ENCODE results near the gene AKAP13.
"Not testable (repeated sequence)": the region's sequence is repeated elsewhere in the genome, so short reads cannot be mapped to it uniquely, and the experiment has no call there.

The AKAP13 gene

GRCh38 chr15:85348048-85348766 lies 32.2 kb upstream of the AKAP13 start:
- DNase-seq = not testable (repeated sequence)

DNA sequence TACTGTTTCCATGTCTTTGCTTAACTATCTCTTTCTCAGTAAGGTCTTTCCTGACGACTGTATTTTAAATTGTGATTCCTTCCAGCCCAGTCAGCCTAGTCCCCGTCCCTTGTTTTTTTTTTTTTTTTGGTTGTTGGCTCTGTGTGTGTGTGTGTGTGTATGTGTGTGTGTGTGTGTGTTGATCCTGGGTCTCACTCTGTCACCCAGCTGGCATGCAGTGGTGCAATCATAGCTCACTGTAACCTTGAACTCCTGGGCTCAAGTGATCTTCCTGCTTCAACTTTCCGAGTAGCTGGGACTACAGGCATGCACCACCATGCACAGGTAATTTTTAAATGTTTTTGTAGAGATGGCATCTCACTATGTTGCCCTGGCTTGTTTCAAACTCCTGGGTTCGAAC lies 31.3 kb upstream of the AKAP13 start:
- DNase-seq = not testable (repeated sequence)

- DNase-seq = no peak
Measured at GRCh38 chr15:85350395-85350794, 30.0 kb upstream of the AKAP13 start.

GRCh38 chr15:85351501-85351900 lies 28.9 kb upstream of the AKAP13 start:
- DNase-seq = not testable (repeated sequence)

DNA sequence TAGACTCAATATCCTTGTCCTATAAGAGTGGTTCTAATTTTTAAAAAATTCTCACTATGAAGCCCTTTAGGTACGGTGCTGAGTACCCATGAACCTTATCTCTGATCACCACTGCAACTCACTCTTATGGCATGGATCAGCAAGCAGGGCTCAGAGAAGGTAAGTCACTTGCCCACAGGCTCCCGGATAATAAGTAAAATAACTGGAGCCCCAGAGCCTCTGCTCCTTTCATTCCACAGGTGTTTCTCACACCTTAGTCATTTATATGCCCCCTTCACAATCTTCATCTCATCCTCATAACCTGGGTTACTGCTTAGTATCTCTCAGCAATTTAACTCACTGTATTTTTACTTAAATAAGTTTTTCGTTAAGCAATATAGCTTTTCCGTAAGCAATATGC lies 28.4 kb upstream of the AKAP13 start:
- DNase-seq = no peak

DNA sequence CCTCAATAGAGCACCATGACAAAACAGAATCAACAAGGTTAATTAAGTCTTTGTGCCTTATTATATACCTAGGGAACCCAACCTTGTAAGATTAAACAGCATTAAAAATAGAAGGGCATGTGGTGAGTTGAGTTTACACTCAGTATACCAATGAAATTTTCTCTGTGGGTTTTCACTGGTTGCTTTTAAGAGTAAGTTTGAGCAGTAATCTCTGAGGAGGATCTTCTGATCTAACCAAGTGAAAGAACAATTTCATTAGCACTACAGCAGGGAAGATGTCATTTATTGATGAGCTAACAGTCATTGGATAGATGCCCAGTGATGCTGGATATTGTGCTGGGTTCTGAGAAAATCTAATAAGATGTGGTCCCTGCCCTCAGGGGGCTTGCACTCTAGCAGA lies 26.9 kb upstream of the AKAP13 start:
- no peak for DNase-seq

DNA sequence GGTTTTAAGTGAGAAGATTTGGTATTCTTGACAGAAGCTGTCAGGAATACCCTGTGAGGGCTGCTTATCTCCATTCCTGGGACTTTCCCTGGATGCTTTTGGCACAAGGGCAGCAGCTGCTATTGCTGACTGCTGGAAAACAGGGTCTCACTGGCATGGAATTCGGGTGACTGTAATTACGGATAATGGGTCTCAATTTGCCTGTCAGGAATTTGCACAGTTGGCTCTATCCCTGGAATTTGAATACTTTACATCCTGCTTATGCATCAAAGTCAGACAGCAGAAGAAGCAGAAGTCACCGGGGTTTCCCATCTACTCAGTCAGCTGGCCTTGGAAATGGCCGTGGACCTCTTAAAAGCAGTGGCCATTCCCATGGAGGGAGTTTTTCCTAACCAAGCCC lies 25.9 kb upstream of the AKAP13 start:
- no peak for DNase-seq

- no peak for DNase-seq
Measured at GRCh38 chr15:85354948-85355347, 25.5 kb upstream of the AKAP13 start.

DNA sequence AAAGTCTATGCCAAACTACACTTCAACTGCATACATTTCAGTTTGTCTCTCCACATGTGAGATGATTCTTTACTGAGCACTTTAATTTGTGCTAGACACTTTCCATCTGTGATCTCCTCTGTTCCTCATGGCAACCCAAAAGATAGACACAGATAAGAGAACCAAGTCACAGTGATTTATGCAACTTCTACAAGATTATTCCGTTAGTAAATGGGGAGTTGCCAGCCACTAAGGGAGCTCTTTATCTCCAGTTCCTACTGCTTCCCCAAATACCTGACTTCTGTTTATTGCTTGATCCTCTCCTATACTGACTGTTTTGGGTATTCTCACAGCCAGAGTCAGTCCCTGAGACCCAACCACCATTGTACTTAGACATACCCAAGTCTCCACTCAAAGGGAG lies 24.1 kb upstream of the AKAP13 start:
- no peak for DNase-seq

DNA sequence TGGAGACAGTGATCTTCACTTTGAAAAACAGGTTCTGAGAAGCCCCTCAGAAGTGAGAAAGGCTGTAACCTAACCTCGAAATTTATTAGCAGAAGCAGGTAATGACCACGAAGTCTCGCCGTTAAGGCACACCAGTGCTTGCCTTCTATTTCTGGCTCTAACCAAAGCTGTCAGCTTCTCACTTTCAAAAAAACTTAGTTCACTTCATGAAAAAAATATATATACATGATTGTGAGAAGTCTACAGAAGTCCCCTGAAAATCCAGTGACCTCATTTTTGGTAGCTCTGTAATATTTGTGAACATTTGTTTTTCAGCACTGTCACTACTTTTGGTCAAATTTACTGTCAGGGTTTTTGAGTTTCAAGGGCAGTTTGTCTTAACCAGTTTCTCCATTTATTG lies 19.1 kb upstream of the AKAP13 start:
- DNase-seq = no peak

DNA sequence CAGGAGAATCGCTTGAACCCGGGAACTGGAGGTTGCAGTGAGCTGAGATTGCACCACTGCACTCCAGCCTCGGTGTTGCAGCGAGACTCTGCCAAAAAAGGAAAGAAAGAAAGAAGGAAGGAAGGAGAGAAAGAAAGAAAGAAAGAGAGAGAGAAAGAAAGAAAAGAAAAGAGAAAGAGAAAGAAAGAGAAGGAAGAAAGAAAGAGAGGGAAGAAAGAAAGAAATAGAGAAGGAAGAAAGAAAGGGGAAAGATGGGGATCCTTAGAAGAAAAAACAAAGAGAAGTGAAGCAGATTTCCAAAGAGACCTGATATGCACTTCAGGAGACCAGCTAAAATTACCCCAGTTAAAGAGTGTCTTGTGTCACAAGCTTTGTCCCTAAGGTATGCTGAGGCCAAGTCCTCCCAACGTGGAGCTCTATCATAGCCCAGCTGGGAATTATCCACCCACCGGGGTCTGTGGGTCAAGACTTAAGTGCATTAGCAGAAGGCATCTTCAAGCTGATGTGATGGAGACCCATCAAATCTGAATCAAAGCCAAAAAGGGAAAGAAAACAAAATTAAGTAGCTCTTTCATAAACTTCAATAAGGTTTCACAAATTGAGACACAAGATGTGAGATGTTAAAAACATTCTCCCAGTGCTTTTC lies 17.8 kb upstream of the AKAP13 start:
- no peak for DNase-seq

GRCh38 chr15:85365980-85366379 lies 14.4 kb upstream of the AKAP13 start:
- no peak for DNase-seq

- DNase-seq = no peak
Measured at GRCh38 chr15:85367741-85368140, 12.7 kb upstream of the AKAP13 start.

- DNase-seq = no peak
Measured at GRCh38 chr15:85374831-85375230, 5.6 kb upstream of the AKAP13 start.

- DNase-seq = no peak
Measured at GRCh38 chr15:85377269-85377668, 3.1 kb upstream of the AKAP13 start.

DNA sequence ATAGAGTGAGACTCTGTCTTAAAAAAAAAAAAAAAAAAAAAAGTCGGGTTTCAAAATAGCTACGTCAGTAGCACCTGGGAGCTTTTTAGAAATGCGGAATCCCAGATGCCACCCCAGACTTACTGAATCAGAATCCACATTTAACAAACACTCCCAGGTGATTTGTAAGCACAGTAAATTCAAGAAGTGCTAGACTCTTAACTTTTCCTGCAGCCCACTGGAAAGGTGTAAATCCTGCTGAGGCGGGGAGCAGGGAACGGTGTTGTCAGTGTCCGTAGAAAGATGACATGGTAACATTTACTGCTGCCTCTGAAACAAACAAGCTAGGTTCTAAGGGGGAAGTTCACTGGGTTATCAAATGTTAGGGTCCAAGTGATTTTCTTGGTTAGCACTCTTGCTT lies 2.4 kb upstream of the AKAP13 start:
- no peak for DNase-seq

- DNase-seq = no peak
Measured at GRCh38 chr15:85379403-85380131, 836 bp upstream of the AKAP13 start.

DNA sequence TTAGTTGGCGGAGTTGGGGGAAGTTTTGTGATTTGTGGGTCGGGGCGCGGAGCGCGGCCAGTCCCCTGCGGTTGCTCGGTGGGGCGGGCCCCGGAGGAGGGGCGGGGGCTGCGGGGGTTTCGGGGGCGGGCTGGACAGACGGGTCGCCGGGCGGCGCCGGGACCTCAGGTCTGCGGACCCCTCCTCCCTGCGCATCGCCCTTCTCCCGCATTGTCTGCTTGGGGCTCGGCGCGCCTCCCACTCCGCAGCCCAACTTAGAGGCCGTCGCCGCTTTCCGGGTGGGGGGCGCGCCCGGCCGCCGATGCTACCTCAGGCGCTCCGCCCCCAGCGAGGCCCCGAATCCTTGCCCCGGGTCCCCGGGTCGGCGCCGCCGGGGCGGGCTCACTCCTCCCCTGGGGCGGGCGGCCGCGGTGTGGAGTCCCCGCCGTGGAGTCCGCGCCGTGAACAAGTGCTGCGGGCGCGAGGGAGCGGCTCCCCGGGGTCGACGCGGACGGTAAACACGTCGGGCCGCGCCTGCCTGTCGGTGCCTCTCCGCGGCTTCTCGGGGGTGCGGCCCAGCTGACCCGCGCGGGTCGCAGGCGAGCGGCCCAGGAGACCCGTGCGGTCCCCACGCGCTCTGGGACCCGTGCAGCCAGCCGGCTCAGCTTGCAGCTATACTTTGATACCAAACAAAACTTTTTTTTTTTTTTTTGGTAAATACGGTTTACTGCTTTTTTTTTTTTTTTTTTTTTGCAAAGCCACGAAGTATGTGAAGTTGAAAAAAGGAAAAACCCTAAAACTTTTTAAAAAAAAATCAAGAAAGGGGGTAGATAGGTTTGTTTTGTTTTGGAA lies 624 bp downstream of the AKAP13 start:
- DNase-seq = no peak

DNA sequence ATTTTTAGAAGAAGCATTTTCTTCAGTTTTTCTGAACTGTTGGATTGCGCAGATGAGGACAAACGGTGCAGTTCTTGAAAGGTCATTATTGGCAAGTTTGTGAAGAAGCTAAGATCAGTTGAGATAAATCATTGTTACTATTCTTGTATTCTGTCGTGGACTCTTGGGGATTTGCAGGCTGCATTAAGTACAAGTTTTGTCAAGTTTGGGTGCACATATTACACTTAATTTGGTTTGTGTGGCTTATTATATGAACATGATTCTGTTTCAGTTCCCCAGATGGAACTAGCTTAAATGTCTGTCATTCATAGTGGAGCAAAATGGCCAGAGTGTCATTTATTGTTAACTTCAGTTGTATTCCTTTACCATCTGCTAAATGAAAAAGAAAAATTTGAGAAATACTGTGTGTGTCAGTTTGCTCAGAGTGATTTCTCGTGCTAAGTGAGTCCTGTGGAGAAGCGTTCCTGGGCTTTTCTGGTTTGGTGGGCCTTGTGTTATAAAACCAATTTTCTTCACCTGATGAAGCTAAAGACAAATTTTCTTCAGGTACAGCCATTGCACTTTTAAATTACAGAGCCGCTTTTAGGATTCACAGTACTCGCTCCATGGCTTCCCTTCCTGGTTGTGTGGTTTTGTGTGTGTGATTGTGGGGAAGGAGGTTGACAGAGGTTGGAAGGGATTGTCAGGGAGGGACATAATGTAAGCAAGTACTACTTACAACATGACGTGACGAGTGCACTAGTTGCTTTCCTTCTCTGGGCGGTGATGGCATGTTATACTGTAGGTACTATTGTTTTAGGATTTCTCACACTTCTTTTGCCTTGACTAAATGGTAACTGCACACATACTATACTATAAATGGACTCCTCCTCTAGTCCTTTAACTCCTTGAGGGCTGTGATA lies 1.7 kb downstream of the AKAP13 start:
- no peak for DNase-seq

DNA sequence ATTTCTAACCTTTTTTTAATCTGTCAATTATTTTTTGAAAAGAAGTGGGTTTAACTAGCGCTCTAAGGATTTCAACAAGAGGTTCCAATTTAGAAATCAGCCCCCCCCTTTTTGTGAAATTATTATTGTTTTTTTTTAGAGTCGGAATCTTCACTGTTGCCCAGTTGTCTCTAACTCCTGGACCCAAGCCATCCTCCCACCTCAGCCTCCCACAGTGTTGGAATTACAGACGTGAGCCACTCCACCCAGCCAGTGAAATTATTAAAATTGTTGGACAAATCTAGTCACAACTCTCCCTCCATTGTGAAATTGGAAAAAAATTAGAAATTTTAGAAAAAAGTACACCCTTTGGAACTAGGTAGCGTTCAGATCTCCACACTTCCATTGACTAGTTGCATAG lies 2.5 kb downstream of the AKAP13 start:
- no peak for DNase-seq

DNA sequence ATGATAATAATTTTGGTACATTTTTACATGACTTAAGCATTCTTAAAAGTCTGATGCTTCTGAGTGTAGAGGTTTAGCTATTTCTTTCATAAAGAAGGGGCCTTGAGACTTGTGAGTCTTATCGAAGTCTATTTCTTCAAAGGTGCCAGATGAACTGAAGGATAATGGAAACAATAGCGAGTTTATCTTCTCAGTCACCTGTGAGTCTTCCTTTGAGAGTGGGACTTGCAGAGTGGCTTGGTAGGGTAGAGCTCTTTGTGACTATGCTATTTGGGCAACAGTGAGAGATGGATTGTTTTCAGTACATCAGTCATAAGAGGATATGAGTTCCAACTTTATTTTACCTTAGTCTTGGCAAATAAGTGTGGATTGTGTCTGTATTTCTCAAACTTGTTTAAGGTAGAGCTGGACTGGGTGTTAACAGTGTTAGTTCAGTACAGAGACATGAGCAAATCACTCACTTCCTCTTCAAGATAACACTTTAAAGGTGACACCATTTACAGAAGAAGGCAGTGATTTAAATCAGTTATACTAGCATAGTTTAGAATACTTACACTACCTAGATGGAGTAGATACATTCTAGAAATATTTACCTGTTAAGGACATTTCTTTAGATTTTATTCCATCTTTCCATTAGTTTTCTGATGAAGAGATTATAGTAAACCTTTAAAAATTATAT lies 3.2 kb downstream of the AKAP13 start:
- DNase-seq = no peak

- no peak for DNase-seq
Measured at GRCh38 chr15:85386261-85386660, 5.9 kb downstream of the AKAP13 start.

All from GF-D8 (cell line).